ENCODE measurements around the gene IL1RN.

Gene IL1RN

GRCh38 chr2:113129519-113130078, 2.2 kb downstream of the IL1RN start:
- Histone ChIP-seq H2BK5ac (ENCODE audit: low read depth, low read length, poor library complexity, severe bottlenecking) (no peak overlapping the region), H3K79me1 (replicated peaks; ENCODE audit: low read length, poor library complexity, severe bottlenecking) (no peaks in the 10 kb centered on the region), H3K9me3 (ENCODE audit: control insufficient read depth, low read length) (no peaks in the 10 kb centered on the region), H3K14ac (ENCODE audit: low read length in 2 of 2) (no peak overlapping the region), H3K36me3 (ENCODE audit: control insufficient read depth in 1 of 2, insufficient read depth in 2 of 2, low read depth in 1 of 2, low read length in 2 of 2) (peaks cover 0 to 14% of the 10 kb centered on the region in 2 experiments), H4K8ac (ENCODE audit: low read length) (no peak overlapping the region), H3K23ac (ENCODE audit: low read length in 2 of 2) (no peak overlapping the region), H3K18ac (ENCODE audit: low read depth in 1 of 2, low read length in 2 of 2) (no peak overlapping the region), H4K91ac (ENCODE audit: low read length) (no peak overlapping the region), H2BK12ac (ENCODE audit: low read length in 2 of 2) (no peak overlapping the region), H2BK15ac (ENCODE audit: low read depth, poor library complexity, severe bottlenecking) (no peak overlapping the region), H3K4me1 (ENCODE audit: control insufficient read depth, insufficient read depth, low read depth, low read length) (no peaks in the 10 kb centered on the region), H3K9ac (ENCODE audit: low read length) (no peak overlapping the region), H2BK120ac (ENCODE audit: low read depth, low read length) (no peak overlapping the region), H3K27me3 (ENCODE audit: control insufficient read depth in 1 of 2, insufficient read depth in 1 of 2, low read length in 2 of 2) (peaks cover 0 to 41% of the 10 kb centered on the region in 2 experiments), H3K4me3 (ENCODE audit: insufficient read depth in 1 of 2, low read depth in 1 of 2, low read length in 2 of 2) (no peak overlapping the region), H3K4me2 (ENCODE audit: low read length, poor library complexity, severe bottlenecking) (no peak overlapping the region), H3K4ac (ENCODE audit: low read depth in 1 of 2, low read length in 2 of 2) (no peak overlapping the region), H2AFZ (ENCODE audit: low read depth, low read length) (no peak overlapping the region), H2AK5ac (ENCODE audit: low read length, severe bottlenecking) (no peak overlapping the region), H3K27ac (ENCODE audit: low read length, poor library complexity, severe bottlenecking) (no peak overlapping the region)
- 82% methylated on average over 2 of the region's 2 CpGs for WGBS
- no peak for DNase-seq

DNA sequence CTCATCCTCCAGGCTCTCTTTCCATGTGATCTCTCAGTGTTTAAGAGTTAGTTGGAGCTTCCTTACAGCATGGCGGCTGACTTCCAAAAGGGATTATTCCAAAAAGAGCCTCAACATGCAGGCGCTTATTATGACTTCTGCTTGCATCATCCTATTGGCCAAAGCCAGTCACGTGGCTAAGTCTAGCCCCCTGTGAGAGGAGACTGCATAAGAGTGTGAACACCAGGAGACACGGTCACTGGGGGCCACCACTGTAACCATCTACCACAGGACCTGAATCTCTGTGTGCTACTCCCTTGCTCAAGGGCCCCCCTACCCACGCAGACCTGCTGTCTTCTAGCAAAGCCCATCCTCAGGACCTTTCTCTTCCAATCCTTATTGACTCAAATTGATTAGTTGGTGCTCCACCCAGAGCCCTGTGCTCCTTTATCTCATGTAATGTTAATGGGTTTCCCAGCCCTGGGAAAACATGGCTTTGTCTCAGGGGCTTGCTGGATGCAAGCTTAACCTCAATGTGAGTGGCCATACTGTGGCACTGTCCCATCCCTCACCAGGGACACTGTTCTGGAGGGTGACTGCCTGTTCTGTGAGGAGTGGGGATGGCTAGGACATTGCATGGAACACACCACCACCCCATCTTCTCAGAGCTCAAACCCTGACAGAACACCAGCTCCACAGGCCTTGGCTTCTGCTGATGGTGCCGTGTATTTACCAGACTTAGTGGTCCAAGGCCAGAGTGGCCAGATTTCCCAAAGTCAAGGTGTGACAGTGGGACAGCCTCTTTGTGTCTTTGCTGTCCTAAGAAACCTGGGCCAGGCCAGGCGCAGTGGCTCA, 4.2 kb downstream of the IL1RN start:
- Histone ChIP-seq H3K36me3 (ENCODE audit: control insufficient read depth in 1 of 2, insufficient read depth in 2 of 2, low read depth in 1 of 2, low read length in 2 of 2) (peaks cover 0 to 14% of the 10 kb centered on the region in 2 experiments), H3K9me3 (ENCODE audit: control insufficient read depth, low read length) (no peaks in the 10 kb centered on the region), H2BK12ac (ENCODE audit: low read length in 2 of 2) (no peak overlapping the region), H2AFZ (ENCODE audit: low read depth, low read length) (no peak overlapping the region), H3K4me1 (ENCODE audit: control insufficient read depth, insufficient read depth, low read depth, low read length) (no peaks in the 10 kb centered on the region), H3K79me1 (replicated peaks; ENCODE audit: low read length, poor library complexity, severe bottlenecking) (no peaks in the 10 kb centered on the region), H3K4me3 (ENCODE audit: insufficient read depth in 1 of 2, low read depth in 1 of 2, low read length in 2 of 2) (no peak overlapping the region), H3K9ac (ENCODE audit: low read length) (no peak overlapping the region), H3K4me2 (ENCODE audit: low read length, poor library complexity, severe bottlenecking) (no peak overlapping the region), H3K27ac (ENCODE audit: low read length, poor library complexity, severe bottlenecking) (no peak overlapping the region), H2AK5ac (ENCODE audit: low read length, severe bottlenecking) (no peak overlapping the region), H2BK15ac (ENCODE audit: low read depth, poor library complexity, severe bottlenecking) (no peak overlapping the region), H3K23ac (ENCODE audit: low read length in 2 of 2) (no peak overlapping the region), H4K8ac (ENCODE audit: low read length) (no peak overlapping the region), H3K18ac (ENCODE audit: low read depth in 1 of 2, low read length in 2 of 2) (no peak overlapping the region), H2BK5ac (ENCODE audit: low read depth, low read length, poor library complexity, severe bottlenecking) (no peak overlapping the region), H2BK120ac (ENCODE audit: low read depth, low read length) (no peak overlapping the region), H3K27me3 (ENCODE audit: control insufficient read depth in 1 of 2, insufficient read depth in 1 of 2, low read length in 2 of 2) (peaks cover 0 to 43% of the 10 kb centered on the region in 2 experiments), H4K91ac (ENCODE audit: low read length) (no peak overlapping the region), H3K4ac (ENCODE audit: low read depth in 1 of 2, low read length in 2 of 2) (no peak overlapping the region), H3K14ac (ENCODE audit: low read length in 2 of 2) (no peak overlapping the region)
- 85% methylated on average over 7 of the region's 7 CpGs for WGBS
- no peak for DNase-seq

GRCh38 chr2:113132414-113133021, 5.1 kb downstream of the IL1RN start:
- no peak overlapping the region for H2BK12ac ChIP-seq (ENCODE audit: low read length in 2 of 2)
- H3K18ac ChIP-seq (ENCODE audit: low read depth in 1 of 2, low read length in 2 of 2), result no peak overlapping the region
- H4K8ac ChIP-seq (ENCODE audit: low read length), result no peak overlapping the region
- H3K4ac ChIP-seq (ENCODE audit: low read depth in 1 of 2, low read length in 2 of 2), result no peak overlapping the region
- no peaks in the 10 kb centered on the region for H3K79me1 ChIP-seq (replicated peaks; ENCODE audit: low read length, poor library complexity, severe bottlenecking)
- WGBS, result 86% methylated on average over 14 of the region's 17 CpGs
- no peak overlapping the region for H2BK120ac ChIP-seq (ENCODE audit: low read depth, low read length)
- no peak overlapping the region for H2BK5ac ChIP-seq (ENCODE audit: low read depth, low read length, poor library complexity, severe bottlenecking)
- H3K27me3 ChIP-seq (ENCODE audit: control insufficient read depth in 1 of 2, insufficient read depth in 1 of 2, low read length in 2 of 2), result peaks cover 0 to 34% of the 10 kb centered on the region in 2 experiments
- H3K23ac ChIP-seq (ENCODE audit: low read length in 2 of 2), result no peak overlapping the region
- H2BK15ac ChIP-seq (ENCODE audit: low read depth, poor library complexity, severe bottlenecking), result no peak overlapping the region
- no peak overlapping the region for H3K9ac ChIP-seq (ENCODE audit: low read length)
- no peak overlapping the region for H2AK5ac ChIP-seq (ENCODE audit: low read length, severe bottlenecking)
- no peak overlapping the region for H3K14ac ChIP-seq (ENCODE audit: low read length in 2 of 2)
- peaks cover 2% of the 10 kb centered on the region for H3K4me1 ChIP-seq (ENCODE audit: control insufficient read depth, insufficient read depth, low read depth, low read length)
- no peaks in the 10 kb centered on the region for H3K9me3 ChIP-seq (ENCODE audit: control insufficient read depth, low read length)
- H4K91ac ChIP-seq (ENCODE audit: low read length), result no peak overlapping the region
- H3K4me2 ChIP-seq (ENCODE audit: low read length, poor library complexity, severe bottlenecking), result no peak overlapping the region
- peaks cover 0 to 14% of the 10 kb centered on the region in 2 experiments for H3K36me3 ChIP-seq (ENCODE audit: control insufficient read depth in 1 of 2, insufficient read depth in 2 of 2, low read depth in 1 of 2, low read length in 2 of 2)
- H3K4me3 ChIP-seq (ENCODE audit: insufficient read depth in 1 of 2, low read depth in 1 of 2, low read length in 2 of 2), result no peak overlapping the region
- H3K27ac ChIP-seq (ENCODE audit: low read length, poor library complexity, severe bottlenecking), result no peak overlapping the region
- DNase-seq, result no peak
- no peak overlapping the region for H2AFZ ChIP-seq (ENCODE audit: low read depth, low read length)

Measured in mesenchymal stem cell (in vitro differentiated cells and primary cell).